ENCODE measurements around the gene SUSD1.

- no peak for TF ChIP-seq REST (IDR thresholded peaks at IDR 0.05; ENCODE audit: borderline replicate concordance)
- TF ChIP-seq EP300 (conservative IDR thresholded peaks at IDR 0.05; ENCODE audit: poor library complexity, severe bottlenecking) = no peak
These were observed 4.1 kb downstream of the SUSD1 start for GRCh38 chr9:112170968-112171367.

All from neural cell (in vitro differentiated cells).